Epithelial cell of proximal tubule (primary cell): ENCODE data around the gene CCDC172. TPM values are rescaled to one million over a fixed set of nuclear protein-coding genes. Genes with fewer than 3 reads are reported as not detected.

Source experiments
- DNase-seq: peaks from one replicate; pipeline ENCODE4 v3.0.0-alpha.2; 2011; ENCODE audit warnings: low read depth
- H3K4me3 ChIP-seq: 2 replicates; pipeline ENCODE4 v1.5.1; 2011; ENCODE audit warnings: low read depth, mild to moderate bottlenecking, low read length
- CTCF ChIP-seq: conservative IDR thresholded peaks from 2 replicates; pipeline ENCODE4 v1.5.1; 2012; ENCODE audit warnings: low read depth, mild to moderate bottlenecking, low read length
- total RNA-seq: library from RNA; depleted of rRNA; stranded (reverse); fragments of >200 nt; gene quantifications from 2 replicates; pipeline ENCODE4 v1.2.3, GENCODE V29; 2015

Gene CCDC172
- total RNA-seq, 1 donor from 2014 or later, result not detected

- no peak for DNase-seq
- no peak for TF ChIP-seq CTCF
- H3K4me3 ChIP-seq, result no peak overlapping the region
Measured at GRCh38 chr10:116325987-116326386, 1.7 kb downstream of the CCDC172 start.

- no peak for DNase-seq
- H3K4me3 ChIP-seq, result no peak overlapping the region
- no peak for TF ChIP-seq CTCF
Measured at GRCh38 chr10:116329153-116329552, 4.9 kb downstream of the CCDC172 start.

- no peak for TF ChIP-seq CTCF
- DNase-seq, result no peak
- H3K4me3 ChIP-seq, result no peak overlapping the region
Measured at GRCh38 chr10:116331815-116332214, 7.6 kb downstream of the CCDC172 start.

GRCh38 chr10:116336866-116337265, 12.6 kb downstream of the CCDC172 start:
- DNase-seq, result no peak
- no peak for TF ChIP-seq CTCF
- H3K4me3 ChIP-seq, result no peak overlapping the region

GRCh38 chr10:116352125-116352524, 27.9 kb downstream of the CCDC172 start:
- no peak overlapping the region for H3K4me3 ChIP-seq
- TF ChIP-seq CTCF, result no peak
- no peak for DNase-seq

- no peak for DNase-seq
- no peak overlapping the region for H3K4me3 ChIP-seq
- TF ChIP-seq CTCF, result no peak
Measured at GRCh38 chr10:116353817-116354216, 29.6 kb downstream of the CCDC172 start.

- DNase-seq, result no peak
- H3K4me3 ChIP-seq, result no peak overlapping the region
- TF ChIP-seq CTCF, result no peak
Measured at GRCh38 chr10:116355341-116355740, 31.1 kb downstream of the CCDC172 start.
